BE2C (cell line): Measurements from ENCODE around the gene SLC22A16.
"Not testable (repeated sequence)": the region's sequence is repeated elsewhere in the genome, so short reads cannot be mapped to it uniquely, and the experiment has no call there.

Experiments used
- DNase-seq: peaks from one replicate; pipeline ENCODE4 v3.0.0-alpha.2; 2020
- H3K27me3 ChIP-seq: fragments of 250-450 bp; sonication (Bioruptor Pico); 2 replicates; pipeline ENCODE4 v1.5.1; 2020; ENCODE audit warnings: mild to moderate bottlenecking
- H3K36me3 ChIP-seq: fragments of 250-450 bp; sonication (Bioruptor Pico); 2 replicates; pipeline ENCODE4 v1.5.1; 2020; ENCODE audit warnings: mild to moderate bottlenecking
- H3K4me1 ChIP-seq: fragments of 250-450 bp; sonication (Bioruptor Pico); 2 replicates; pipeline ENCODE4 v1.5.1; 2020
- H3K4me3 ChIP-seq: 2 replicates; pipeline ENCODE4 v1.5.1; 2011; ENCODE audit warnings: low read depth, low read length
- H3K9me3 ChIP-seq: fragments of 250-450 bp; sonication (Bioruptor Pico); 2 replicates; pipeline ENCODE4 v1.5.1; 2020
- CTCF ChIP-seq: IDR thresholded peaks from 2 replicates; pipeline ENCODE4 v1.5.1; 2012; ENCODE audit warnings: mild to moderate bottlenecking, low read depth, low read length

The SLC22A16 gene

GRCh38 chr6:110491644-110492317, 15.4 kb upstream of the SLC22A16 start:
- TF ChIP-seq CTCF = no peak
- H3K9me3 ChIP-seq = peaks cover under 1% of the 10 kb centered on the region; the same call in 1 of the 2 replicates
- DNase-seq = no peak

GRCh38 chr6:110491299-110491643, 14.9 kb upstream of the SLC22A16 start:
- Histone ChIP-seq H3K4me1 (no peaks in the 10 kb centered on the region; the same call in 1 of the 2 replicates), H3K9me3 (no peaks in the 10 kb centered on the region), H3K4me3 (no peak overlapping the region), H3K27me3 (no peaks in the 10 kb centered on the region), H3K36me3 (no peaks in the 10 kb centered on the region)
- no peak for DNase-seq
- no peak for TF ChIP-seq CTCF

More at GRCh38 chr6:110491644-110492317, 15.4 kb upstream of the SLC22A16 start:
- H3K4me3 ChIP-seq = no peak overlapping the region
- H3K27me3 ChIP-seq = no peaks in the 10 kb centered on the region
- H3K36me3 ChIP-seq = no peaks in the 10 kb centered on the region
- H3K4me1 ChIP-seq = no peaks in the 10 kb centered on the region; the same call in 1 of the 2 replicates

GRCh38 chr6:110490110-110490509, 13.7 kb upstream of the SLC22A16 start:
- TF ChIP-seq CTCF = no peak
- no peak for DNase-seq
- no peaks in the 10 kb centered on the region; the same call in 1 of the 2 replicates for H3K4me1 ChIP-seq
- H3K4me3 ChIP-seq = no peak overlapping the region
- no peaks in the 10 kb centered on the region for H3K9me3 ChIP-seq
- no peaks in the 10 kb centered on the region for H3K27me3 ChIP-seq
- H3K36me3 ChIP-seq = no peaks in the 10 kb centered on the region

- H3K36me3 ChIP-seq = no peaks in the 10 kb centered on the region
- H3K4me1 ChIP-seq = no peaks in the 10 kb centered on the region; the same call in 1 of the 2 replicates
- no peaks in the 10 kb centered on the region for H3K9me3 ChIP-seq
- H3K27me3 ChIP-seq = no peaks in the 10 kb centered on the region
- no peak for DNase-seq
- no peak overlapping the region for H3K4me3 ChIP-seq
- TF ChIP-seq CTCF = no peak
Observed at GRCh38 chr6:110488606-110489190, 12.3 kb upstream of the SLC22A16 start.

GRCh38 chr6:110487968-110488381, 11.6 kb upstream of the SLC22A16 start:
- not testable (repeated sequence) for H3K9me3 ChIP-seq, DNase-seq, H3K36me3 ChIP-seq, H3K4me3 ChIP-seq, H3K4me1 ChIP-seq, H3K27me3 ChIP-seq

- no peak for DNase-seq
- no peak overlapping the region for H3K4me3 ChIP-seq
- H3K27me3 ChIP-seq = no peaks in the 10 kb centered on the region
- H3K4me1 ChIP-seq = no peaks in the 10 kb centered on the region; the same call in 1 of the 2 replicates
- TF ChIP-seq CTCF = no peak
- H3K9me3 ChIP-seq = no peaks in the 10 kb centered on the region
- no peaks in the 10 kb centered on the region for H3K36me3 ChIP-seq
Observed at GRCh38 chr6:110486756-110487155, 10.3 kb upstream of the SLC22A16 start.
